GM21723 (cell line): ENCODE measurements around the gene NCOR2.

Source experiments
- ATAC-seq: cut with Tn5 transposase; IDR thresholded peaks from one replicate; pipeline ENCODE4 v1.9.1; 2021; ENCODE audit warnings: mild to moderate bottlenecking, moderate library complexity; ENCODE audit not compliant: unreplicated experiment

Gene NCOR2

DNA sequence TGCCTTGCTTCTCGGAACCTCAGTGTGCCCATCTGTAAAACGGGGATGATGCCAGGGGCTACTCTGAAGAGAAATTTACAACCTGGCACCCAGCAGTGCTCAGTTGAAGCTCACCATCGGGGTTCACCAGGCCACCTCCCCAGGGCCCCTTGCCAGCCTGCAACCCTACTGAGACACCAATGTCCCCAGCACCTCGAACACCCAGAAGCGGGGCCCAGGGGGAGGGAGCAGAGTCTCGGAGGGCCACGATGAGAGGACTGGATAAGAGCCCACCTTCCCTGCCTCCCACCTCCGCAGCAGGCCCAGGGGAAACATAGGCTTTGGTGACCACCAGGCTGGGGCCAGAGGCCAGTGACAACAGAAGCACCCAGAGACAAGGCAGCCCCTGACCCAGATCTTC is 22.4 kb downstream of the NCOR2 start:
- ATAC-seq = no peak

DNA sequence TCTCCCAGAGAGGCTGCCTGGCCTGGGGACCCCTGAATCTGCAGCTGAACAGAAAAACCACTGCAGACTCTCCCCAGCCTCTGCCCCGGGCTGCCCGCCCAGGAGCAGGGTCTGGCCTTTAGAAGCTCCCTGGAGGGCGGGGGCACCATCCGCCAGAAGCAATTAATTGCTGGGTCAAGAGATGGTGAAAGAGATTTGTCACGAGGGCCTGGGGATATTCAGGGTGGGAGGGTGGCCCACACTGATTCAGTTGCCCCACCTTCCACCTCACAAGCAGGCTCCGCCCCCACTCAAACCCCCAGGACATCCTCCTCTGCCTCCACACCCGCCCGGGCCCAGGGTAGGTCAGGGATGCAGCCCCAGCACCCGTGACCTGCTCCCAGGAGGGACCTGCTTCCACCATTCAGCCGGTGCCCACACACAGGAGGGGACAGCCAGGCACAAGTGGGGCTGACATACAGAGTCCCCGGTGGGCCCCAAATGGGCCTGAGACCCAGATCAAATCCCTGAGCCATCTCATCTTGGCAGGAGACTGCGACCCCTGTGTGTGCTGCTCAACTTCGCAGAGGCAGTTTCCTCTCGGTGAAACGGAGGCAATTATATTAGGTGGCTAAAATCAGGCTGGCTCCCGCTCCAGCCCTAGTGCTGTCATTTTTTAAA is 23.0 kb downstream of the NCOR2 start:
- no peak for ATAC-seq

DNA sequence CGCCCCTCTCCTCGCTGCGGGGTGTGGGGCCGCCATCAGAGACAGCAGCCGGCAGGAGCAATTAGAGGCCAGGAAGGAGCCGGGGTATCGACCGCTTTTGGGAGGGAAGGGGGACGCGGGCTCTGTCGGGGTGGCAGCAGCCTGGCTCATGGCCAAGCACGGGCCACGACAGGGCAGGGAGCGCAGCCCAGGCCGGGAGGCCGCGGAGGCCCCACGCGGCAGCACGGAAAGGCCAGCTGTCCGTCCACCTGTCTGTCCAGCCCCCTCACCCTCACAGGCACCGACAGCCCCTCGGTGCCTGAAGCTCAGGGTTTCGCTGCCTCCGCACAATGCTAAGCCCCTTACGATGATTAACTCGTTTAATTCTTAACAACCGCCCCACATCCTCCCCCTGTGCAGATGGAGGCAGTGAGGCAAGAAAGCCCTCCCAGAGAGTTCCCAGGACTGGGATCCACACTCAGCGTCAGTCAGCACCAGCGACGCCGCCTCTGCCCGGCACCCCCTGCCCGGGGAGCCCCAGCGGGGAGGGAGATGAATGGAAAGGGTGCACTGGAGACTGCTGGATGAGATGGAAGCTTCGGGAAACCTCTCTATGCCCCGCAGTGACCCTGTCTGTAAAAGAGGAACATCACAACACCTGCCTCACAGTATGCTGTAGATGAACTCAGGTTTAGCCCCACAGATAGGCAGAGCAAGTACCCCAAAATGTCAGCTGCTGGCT is 23.7 kb downstream of the NCOR2 start:
- ATAC-seq = no peak

DNA sequence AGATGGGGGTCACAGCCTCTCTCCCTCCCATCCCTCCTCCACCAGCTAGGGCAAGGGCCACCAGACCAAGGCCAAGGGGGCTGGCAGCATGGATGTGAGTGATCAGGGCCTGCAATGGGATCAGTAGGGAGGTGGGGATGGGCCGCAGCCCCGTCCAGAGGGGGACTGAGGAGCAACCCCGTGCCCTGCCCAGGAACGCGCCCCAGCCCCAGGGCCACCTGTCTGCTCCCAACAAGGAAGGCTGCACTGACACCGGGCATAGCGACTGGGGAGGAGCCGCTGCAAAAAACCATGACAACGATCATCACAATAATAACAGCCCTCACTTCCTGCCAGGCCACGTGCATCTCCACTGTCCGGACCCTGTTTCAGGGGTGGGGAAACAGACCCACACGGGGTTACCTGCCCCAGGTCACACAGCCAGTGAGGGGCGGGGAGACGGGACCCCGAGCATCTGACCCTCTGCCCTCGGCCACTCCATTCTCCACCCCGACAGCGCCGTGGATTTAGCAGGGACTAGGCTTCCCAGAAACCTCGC is 24.3 kb downstream of the NCOR2 start:
- ATAC-seq = no peak

DNA sequence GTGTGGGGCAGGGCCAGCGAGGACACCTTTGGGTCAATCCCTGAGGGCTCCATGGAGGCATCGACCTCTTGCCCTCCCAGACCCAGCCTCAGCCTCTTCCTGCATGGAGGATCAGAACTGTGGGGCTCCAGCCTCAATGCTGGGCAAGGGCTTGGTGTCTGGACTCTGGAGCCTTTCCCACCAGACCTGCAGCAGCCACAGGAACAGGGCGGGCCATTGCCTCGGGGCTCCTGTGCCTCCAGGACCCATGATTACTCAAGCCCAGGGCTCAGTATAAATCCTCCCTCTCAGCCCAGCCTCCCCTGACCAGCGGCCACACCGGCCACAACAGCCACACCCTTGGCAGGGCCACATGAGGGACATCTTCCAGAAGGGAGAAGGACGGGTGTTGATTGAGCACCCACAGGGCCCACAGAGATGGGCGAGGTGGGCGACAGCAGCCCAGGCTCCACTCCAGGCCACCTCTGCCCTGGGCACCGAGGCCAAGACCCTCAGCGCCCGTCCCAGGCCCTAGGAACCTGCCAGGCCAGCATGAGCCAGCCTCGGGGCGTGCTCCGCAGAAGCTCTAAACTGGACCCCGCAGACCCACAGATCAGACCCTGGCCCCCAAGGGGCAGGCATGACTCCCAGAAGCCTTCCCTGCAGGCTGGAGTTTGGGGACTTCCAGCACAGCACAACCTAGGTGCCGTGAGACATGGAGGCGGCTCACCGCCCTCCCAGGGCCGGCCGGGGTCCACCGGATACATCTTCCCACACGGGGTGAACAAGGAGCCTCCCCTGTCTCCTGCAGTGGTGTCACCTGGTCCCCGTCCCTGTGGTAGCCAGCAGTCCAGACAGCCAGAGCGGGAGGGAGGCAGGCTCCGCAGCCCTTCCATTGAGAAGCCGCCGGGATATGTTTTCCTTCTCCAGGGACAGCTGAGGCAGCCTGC is 25.1 kb downstream of the NCOR2 start:
- no peak for ATAC-seq

DNA sequence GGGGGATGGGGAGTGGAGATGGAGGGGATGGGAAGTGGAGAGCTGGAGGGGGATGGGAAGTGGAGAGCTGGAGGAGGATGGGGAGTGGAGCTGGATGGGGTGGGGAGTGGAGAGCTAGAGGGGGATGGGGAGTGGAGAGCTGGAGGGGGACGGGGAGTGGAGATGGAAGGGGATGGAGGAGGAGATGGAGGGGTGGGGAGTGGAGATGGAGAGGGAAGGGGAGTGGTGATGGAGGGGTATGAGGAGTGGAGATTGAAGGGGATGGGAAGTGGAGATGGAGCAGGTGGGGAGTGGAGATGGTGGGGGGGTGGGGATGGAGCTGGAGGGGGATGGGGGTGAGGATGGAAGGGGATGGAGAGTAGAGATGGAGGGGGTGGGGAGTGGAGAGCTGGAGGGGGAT is 26.1 kb downstream of the NCOR2 start:
- ATAC-seq = no peak

DNA sequence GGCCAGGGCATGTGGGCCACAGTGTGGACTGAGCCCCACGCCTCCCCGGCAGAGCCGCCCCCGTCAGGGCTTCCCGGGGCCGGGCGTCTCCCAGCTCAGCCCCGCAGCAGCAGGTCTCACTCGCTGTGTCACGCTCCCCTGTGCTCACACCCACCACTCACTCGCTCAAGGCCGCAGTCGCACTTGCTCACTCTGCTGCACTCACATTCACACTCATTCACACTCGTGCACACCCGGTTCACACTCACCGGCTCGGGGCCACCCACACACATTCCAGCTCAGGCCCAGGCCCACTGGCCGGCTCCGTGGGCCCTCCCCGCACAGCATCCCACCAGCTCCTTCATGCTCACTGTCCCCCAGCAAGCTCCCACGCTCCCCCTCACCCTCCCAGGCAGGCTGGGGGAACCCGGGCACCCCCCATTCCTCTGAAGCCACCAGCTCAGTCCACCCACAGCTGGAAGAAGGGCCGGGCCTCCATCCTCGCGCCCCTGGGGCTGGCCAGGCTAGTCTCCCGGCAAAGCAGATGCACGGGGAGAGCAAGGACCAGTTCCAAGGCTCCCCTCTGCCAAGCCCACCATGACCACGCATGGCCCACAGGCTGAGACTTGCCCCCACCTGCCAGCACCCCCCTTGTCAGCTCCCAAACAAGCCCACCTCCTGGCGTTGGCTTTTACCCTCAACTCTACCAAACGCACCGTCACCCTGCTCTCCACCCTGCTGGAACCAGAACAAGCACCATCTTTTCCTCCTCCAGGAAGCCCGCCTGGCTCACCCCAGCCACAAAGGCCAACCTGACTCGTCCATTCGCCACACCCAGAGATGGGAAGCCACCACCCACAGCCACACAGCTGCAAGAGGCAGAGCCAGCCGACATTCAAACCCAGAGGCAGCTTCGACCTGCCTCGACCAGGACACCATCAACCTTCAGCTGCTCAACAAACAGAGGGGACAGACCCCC is 28.0 kb downstream of the NCOR2 start:
- ATAC-seq = no peak

DNA sequence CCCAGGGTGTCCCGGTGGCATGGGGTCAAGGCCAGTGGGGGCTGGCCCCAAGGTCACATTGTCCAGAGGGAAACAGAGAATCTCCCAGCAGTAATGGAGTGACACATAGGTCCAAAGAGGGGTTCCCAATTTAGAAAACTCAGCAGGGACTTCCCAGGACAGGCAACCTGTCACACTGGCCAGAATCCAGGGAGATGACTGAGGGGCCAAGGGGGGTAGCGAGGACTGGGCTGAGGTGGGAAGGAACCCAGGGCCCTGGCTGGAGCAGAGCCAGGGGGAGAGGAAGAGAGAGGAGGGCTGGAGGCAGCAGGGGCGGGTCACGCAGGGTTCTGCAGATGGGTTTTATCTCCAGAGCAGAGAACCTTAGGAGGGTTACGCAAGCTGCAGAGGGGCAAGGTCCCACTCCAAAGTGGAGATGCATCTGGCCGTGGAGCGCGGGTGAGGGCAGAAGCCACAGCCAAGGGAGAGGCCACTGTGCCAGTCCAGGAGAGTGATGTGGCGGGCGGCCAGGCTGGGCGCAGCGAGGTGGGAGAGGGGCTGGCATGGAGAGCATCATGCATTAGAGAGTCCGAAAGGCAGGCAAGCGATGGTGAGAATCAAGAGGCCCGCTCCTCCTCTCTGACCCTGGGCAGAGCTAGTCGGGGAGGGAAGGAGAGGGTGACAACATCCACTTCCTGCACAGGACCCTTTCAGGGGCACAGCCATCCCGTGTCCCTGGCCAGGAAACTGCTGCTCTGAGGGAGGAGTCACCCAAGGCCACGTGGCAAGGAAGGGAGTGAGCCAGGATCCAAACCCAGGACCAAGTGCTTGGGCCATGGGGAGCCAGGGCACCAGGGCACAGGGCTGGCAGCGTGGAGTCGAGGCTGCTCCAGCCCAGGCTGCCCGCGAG is 29.0 kb downstream of the NCOR2 start:
- no peak for ATAC-seq

DNA sequence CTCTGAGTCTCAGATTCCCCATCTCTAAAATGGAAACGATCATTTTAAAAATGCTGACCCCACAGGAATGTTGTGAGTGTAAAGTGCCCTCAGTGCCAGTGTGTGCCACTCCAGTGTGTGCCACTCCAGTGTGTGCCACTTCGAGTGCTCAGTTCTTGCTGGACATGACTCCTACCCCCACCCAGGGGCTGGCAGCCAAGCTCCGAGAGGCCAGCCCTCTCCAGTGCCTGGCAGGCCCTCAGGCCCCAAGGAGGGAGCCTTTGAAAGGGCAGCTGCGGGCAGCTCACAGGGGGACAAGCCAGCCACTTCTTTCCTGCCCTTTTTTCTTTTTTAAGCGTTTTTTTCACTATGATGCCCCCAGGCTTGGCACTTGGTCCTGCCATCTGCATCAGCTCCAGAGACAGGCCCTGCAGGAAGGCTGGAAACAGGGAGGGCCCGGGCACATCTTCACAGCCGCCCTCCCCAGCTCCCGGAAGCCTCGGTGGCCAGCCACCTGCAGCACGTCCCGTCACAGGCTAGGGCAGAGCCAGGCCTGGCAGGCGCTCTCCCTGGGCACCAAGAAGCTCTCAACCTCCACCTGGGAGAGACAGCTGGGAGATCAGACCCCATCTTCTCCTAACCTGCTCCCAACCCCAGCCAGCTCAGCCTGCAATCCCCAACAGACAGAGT is 29.8 kb downstream of the NCOR2 start:
- ATAC-seq = no peak

DNA sequence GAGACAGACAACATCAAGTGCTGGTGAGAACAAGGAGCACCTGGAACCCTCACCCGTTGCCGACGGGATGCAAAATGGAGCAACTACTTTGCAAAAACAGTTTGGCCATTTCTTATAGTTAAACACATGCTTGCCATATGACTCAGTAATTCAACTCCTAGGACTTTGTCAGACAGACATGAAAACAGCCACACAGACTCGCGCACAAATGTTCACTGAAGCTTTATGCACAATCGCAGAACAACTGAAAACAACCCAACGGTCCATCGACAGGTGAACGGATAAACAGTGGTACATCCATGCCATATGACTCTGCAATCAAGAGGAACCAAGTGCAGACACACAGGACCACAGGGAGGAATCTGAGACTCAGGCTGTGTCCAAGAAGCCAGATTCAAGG is 30.8 kb downstream of the NCOR2 start:
- ATAC-seq = no peak

DNA sequence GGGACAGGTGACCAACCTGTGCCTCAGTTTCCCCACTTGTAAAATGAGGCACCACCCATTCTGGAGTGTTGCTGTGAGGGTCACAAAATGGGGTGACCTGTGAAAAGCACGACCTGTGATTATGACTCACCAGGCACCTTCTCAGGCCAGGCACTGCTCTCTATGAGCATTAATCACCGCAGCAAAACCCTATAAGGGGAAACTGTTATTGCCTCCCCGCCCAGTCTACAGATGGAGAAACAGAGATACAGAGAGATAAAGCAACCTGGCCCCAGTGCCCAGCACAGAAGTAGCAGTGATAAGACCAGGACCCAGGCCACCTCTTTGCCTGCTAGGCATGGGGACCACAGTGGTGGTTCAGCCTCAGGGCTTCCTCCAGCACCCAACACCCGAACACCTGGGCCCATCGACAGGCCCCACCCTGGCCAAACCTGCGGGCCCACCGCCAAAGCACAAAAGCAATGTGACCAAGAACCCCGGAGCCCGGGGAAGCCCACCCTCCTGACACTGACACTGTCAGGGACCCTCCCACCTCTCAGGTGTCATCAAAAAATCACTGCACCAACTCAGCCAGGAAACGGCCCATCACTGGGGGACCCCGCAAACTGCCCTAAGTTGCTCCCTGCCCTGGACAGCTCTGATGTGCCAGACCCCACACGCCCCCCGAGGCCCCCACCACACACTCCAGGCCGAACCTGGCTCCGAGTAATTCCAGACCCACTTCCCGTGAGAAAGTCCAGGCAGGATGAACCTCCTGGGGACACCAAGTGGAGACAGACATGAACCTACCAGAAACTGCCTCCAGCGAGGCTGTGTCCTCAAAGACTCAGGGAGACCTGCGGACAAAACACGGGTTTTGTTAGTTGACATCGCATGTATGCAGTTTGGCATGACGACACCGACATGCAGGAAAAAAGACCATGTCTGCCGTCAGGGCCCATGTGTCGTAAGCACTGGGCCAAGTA is 32.4 kb downstream of the NCOR2 start:
- no peak for ATAC-seq

DNA sequence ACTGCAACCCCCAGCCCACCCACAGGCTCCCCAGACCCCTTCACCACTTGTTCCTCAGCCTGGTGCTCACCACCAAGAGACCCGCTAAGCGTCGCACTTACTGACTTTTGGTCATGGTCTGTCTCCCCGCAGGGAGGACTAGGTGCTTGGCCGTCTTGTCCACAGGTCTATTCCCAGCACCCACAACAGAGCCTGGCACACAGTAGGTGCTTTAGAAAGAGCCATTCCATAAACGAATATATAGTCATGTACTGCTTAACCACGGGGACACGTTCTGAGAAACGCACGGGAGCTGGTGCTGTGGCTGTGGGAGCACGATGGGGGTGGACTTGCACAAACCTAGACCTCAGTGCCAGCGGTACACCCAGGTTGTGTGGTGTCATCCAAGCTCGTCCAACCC is 34.0 kb downstream of the NCOR2 start:
- no peak for ATAC-seq

DNA sequence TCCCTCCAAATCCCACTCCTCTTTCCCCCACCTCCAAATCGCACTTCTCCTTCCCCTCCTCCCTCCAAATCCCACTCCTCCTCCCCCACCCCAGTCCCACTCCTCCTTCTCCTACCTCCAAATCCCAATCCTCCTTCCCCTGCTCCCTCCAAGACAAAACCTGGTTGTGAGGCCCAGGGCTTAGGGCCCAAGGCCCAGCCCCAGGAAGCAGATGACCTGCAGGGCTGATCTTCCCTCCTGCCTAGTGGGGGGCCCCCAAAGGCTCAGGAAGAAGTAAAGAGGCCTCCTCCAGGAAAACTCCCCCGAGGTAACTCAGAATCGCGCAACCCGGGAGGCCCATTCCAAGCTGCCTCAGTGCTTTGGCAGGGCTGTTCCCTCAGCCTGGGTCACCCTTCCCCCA is 34.4 kb downstream of the NCOR2 start:
- no peak for ATAC-seq

DNA sequence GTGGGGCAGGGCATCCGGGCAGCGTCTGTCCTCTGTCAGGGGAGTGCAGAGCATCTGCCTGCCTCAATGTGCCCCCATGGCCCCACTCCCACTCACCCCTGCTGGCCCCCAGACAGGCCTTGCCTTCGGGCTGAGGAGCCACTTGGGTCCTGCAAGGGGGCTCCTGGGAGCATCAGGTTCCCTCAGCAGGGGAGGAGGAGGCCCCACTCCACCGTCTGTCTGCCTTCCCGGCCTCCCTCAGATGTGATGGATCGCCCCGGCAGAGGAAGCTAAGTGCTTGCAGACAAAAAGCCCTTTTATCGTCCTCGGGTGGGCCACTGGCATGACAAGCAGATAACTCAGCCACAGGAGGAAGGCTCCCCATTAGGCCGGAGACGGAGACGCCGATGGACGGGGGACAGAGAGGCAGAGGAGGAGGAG is 35.1 kb downstream of the NCOR2 start:
- ATAC-seq = no peak

DNA sequence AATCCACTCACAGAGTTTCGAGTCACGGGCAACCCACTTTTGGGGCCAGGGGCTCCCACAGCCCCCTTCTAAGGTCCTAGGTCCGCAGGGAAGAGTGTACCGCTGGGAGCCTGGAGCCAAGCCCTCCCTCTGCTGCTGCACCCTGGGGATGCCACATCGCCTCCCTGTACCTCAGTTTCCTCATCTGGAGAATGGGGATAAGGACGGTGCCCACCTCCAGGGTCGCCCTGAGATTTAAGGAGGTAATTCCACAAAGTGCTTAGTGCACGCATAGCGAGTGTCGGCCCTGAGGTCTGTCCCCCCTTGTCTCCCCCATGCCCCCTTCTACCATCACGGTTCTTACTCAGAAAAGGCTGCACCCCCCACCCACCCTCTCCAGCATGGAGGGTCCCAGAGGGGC is 35.5 kb downstream of the NCOR2 start:
- ATAC-seq = no peak

DNA sequence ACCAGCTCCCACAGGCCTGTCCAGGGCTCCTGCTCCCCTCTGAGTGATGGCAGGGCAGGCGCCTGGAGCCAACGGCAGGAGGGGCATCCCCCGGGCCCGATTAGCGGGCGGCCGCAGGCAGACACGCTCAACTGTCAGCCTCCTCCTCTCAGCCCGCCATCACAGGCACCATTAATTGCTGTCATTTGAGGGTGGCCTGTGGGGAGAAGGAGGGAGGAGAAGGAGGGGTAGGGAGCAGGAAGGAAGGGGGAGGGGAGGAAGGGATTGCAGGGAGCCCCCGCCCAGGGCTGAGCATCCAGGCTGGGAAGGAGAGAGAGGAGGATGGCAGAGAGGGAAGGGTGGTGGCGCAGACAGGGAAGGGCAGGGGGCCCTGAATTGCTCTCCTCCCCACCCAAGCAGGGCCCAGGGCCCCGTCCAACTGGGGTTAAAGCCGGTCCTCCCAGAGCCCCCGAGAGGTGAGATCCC is 36.1 kb downstream of the NCOR2 start:
- ATAC-seq = no peak

DNA sequence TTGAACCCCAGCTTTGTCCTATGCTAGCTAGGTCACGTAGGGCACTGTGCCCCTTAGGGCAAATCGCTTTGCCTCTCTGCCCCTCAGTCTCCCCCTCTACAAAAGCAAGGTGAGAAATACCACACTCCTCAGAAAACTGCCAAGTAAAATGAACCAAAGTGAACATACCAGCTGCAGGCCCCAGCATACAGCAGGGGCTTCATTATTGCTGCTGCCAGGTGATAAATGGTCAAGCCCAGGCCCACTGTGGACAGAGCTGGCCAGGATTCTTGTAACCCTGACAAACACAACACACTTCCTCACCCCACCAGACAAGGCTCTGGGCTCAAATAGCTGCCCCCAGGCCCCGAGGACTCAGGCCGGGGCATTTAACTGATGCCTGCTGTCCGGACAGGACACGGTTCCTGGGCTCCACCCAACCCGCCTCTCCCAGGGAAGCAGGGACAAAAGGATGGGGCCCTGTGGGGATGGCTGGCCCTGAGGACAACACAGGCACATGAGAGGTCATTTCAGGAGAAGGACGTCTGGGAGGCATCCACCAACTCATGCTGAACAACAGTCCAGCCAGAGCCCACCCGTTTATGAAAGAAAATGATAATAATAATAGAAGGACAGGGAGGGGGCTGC is 36.7 kb downstream of the NCOR2 start:
- no peak for ATAC-seq
